Right ventricle myocardium inferior (tissue), 1 donor: ENCODE results near the gene HRAS. TPM values are rescaled to one million over a fixed set of nuclear protein-coding genes. Genes with fewer than 3 reads are reported as not detected.
A peak's percentile ranks its signal among the peaks of the same experiment; 100 is the strongest.
"Not testable (repeated sequence)": the region's sequence is repeated elsewhere in the genome, so short reads cannot be mapped to it uniquely, and the experiment has no call there.

ENCODE experiments used
- ATAC-seq: fragments of 200-7000 bp; cut with Tn5 transposase; one replicate; pipeline ENCODE4 v1.9.1; 2020; ENCODE audit warnings: mild to moderate bottlenecking, moderate library complexity
- DNase-seq: peaks from one replicate; pipeline ENCODE4 v3.0.0; 2021; ENCODE audit errors: missing footprints
- intact Hi-C: fragments of 100-400 bp; cut with DNase I; formaldehyde crosslinking; loops from one replicate; pipeline ENCODE4 v1.11.0; 2022
- long read RNA-seq: library from polyadenylated mRNA; unstranded; transcript quantifications from one replicate; pipeline ENCODE4 v2.0.0, GENCODE V29; 2021
- total RNA-seq: library from RNA; stranded (reverse); fragmentation: NEBNext Ultra II Directional; extraction: Animal tissue kit (Norgen Biotek cat#: 25700); gene quantifications from one replicate; pipeline ENCODE4 v1.2.1, GENCODE V29; 2021
- donor health status: DM: no; HTN: yes; CAD: no; lungs with severe emphysema.

HRAS gene
- 57.5 TPM for total RNA-seq
- long read RNA-seq, transcript HRAS-201 (6 exons, 894 nt): major isoform, 20 of 33 reads
- long read RNA-seq, partial matches to known transcripts: 5 of 33 reads
- long read RNA-seq, other reads (novel, unspliced or antisense): 1 of 33 reads

DNA sequence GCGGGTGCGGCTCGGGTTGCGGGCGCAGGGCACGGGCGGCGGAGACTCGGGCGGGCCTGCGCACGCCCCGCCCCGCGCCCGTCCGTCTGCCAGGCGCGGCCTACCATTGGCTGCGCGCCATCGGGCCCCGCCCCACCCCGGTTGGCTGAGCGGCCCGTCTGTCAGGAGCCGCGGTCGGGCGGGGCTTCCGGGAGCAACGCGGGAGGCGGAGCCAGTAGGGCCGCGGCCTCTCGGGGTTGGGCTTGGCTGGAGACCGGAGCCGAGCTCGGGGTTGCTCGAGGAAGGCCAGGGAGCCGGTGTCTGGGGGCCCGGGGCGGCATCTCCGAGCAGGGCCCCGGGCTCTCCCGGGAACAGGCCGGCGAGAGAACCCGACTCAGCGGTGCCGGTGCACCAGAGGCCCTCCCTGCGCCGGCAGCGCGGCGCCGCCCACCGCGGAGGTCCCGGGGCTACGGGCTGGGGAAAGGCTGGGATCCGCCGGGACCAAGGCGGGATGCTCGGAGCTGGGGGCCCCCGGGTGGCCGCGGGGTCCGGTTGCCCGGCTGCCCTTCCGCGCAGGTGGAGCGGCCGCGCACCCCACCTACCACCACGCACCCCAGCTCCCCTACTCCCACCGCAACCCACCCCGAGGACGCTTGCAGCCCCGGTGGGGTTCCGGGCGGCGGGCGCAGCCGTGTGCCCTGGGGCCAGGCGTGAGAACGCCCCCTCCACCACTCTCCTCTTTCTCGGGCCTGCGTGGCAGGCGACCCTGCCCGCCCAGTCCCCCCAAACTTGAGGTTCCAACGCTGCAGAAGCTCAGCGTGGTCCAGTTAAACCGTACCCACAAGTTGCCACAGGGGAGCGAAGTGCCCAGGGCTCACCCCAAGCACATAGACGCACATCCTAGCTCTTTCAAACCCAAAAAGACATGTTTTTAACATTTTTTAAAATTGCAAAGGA is at the start of gene HRAS:
TSS of gene HRAS (minus strand) at position 58 of the 936 bp plus-strand sequence.
- intact Hi-C loops: no loop called here
- ATAC-seq: peak; percentile 93
- DNase-seq: peak; percentile 96

- intact Hi-C loops: no loop called here
- no peak for DNase-seq
These were observed 48.9 kb upstream of the HRAS start for GRCh38 chr11:584287-584686.

DNA sequence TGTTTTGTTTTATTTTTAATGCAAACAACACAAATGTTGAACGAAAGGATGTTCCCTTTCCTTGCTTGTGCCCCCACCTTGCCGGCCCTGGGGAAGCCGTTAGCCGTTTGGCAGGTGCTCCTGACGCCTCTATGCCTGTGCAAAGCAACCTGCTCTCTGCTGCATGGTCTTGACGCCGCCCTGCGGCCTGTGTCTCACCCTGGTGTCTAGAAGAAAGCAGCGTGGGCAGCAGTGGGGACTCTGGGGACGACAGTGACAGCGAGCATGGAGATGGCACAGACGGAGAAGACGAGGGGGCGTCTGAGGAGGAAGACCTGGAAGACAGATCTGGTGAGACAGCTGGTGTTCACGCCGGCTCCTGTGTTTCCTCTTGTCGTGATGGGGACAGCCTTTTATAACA is 46.4 kb upstream of the HRAS start:
- DNase-seq: no peak
- intact Hi-C loops: no loop called here
- ATAC-seq: no peak

More at GRCh38 chr11:584287-584686, 48.9 kb upstream of the HRAS start:
- no peak for ATAC-seq

DNA sequence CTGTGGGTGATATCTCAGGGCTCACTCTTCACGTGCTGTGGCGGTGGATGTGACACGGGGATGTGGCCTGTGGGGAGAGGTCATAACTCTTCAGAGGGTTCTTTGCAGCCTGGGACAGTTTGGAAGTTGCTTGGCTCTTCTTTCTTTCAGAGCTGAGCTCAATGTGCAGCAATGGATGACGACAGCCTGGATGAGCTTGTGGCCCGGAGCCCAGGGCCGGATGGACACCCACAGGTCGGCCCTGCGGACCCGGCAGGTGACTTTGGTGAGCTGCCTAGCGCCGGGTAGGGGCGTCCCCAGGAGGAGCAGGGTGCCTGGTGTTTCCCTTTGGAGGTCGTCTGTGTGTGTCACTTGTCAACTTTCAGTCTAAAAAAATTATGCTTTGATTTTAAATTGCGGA is 46.0 kb upstream of the HRAS start:
- ATAC-seq (no peak), DNase-seq (no peak)
- intact Hi-C loops: no loop called here

GRCh38 chr11:579830-580601 is 44.6 kb upstream of the HRAS start:
- no peak for DNase-seq
- intact Hi-C loops: loop anchor here (5.0 kb wide), 1 partner anchor 32 kb away; no protein-coding TSS in a partner anchor
- no peak for ATAC-seq

DNA sequence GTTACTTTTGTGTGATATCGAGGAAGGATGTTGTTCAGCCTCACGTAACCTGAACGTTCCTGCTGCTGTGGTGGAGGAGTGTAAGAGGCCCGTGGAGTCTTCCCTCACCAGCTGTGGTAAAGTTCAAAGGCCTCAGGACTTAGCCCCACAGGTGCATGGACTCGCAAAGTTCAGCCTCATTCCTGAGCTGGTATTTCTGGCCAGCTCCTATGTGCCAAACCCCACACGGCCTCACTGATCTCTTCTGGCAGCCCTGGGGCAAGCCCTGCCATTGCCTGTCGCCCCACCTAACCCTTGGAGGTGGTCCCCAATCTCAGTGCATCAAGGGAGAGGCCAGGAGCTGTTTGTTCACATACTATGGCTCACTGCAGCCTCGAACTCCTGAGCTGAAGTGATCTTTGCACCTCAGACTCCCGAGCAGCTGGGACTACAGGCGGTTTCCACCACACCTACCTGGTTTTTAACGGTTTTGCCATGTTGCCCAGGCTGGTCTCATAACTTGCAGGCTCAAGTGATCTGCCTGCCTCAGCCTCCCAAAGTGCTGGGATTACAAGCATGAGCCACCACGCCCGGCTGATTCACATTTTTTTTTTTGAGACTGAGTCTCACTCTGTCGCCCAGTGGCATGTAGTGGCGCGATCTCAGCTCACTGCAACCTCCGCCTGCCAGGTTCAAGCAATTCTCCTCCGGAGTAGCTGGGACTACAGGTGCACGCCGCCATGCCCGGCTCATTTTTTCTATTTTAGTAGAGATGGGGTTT is 43.1 kb upstream of the HRAS start:
- DNase-seq (no peak), ATAC-seq (no peak)
- intact Hi-C loops: loop anchor here (5.0 kb wide), 1 partner anchor 34 kb away; no protein-coding TSS in a partner anchor

DNA sequence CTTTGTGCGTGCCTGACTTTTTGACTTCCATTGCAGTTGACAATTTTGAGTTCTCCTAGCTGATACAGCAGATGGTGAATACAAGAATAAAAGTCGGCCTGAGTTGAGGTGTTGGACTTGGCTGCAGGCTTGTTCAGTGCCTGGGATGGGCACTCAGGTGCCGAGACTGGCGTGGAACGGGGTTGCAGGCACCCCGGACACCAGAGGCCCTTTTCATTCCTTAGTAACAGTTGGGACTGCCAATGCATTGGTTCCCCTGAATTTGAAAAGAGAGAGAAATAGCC is 42.2 kb upstream of the HRAS start:
- ATAC-seq (no peak), DNase-seq (no peak)
- intact Hi-C loops: loop anchor here (5.0 kb wide), 1 partner anchor 35 kb away; no protein-coding TSS in a partner anchor

DNA sequence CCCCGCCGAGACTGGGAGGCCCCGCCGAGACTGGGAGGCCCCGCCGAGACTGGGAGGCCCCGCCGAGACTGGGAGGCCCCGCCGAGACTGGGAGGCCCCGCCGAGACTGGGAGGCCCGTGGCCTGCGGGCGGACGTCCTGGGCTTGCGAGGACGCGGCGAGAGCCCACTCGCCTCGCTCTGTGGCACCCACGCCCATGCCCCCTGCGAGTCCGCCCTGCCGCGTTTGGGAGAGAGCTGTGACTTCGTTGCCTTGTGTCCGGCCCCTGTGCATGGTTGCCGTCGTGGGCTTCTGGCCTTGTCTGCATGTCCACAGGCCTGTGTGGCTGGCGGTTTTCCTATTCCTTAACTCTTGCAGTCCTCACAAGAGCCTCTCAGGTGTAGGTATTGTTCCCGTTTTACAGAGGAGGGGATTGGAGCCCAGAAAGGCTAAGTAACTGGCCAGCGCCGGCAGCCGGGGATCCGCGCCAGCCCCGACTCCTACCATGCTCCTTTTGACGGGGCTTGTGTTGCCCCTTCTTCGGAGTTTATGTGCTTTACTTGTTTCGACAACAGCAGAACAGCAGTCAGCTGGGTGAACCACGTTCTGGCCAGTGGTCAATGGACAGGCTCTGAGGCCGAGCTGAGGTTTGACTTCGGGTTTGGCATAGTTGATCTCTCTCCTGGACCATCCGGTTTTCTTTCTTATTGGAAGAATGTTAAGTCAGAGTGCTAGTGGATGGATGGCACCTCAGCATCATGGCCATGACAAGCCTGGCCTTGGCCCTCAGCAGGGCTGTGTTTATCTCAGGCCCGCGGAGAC is 41.6 kb upstream of the HRAS start:
- intact Hi-C loops: loop anchor here (5.0 kb wide), 1 partner anchor 35 kb away; no protein-coding TSS in a partner anchor
- ATAC-seq (no peak), DNase-seq (no peak)

GRCh38 chr11:575996-576768 is 40.8 kb upstream of the HRAS start, which contains the start of gene PHRF1:
PHRF1 (plus strand) TSS chr11:576470; CDS start chr11:581513, 5,043 bp downstream.
- DNase-seq (peak; percentile 98), ATAC-seq (peak; percentile 94)
- intact Hi-C loops: loop anchor here (5.0 kb wide), 1 partner anchor 36 kb away; no protein-coding TSS in a partner anchor

DNA sequence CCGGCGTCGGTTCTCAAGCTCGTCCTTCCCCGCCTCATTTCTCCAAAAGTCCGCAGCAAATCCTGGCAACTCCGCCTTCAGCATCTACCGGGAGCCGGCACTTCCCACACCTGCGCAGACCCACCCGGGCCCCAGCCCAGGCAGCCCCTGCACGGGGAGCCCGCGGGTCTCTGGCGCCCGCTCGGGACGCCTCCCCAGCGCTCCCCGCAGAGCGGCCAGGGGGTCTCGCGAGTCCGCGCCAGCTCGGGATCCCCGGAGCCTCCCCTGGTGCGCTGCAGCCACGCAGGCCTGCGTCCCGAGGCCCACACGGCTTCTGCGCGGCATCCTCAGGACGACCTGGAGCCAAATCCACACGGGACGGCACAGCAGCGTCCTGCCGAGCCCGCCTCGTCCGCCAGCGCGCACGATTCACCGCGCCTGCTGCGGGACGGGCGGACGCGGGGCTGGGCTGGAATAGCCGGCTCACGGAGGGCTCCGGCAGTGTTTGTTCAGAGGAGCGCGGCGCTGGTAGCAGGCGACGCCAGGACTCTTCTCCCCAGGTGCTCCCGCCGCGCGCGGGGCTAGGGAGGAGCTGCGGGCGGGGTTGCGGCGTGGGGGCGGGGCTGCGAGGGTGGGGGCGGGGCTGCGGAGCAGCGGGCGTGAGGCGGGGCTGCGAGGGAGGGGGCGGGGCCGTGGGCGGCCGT is 40.1 kb upstream of the HRAS start:
- DNase-seq: no peak
- peak; percentile 67 for ATAC-seq
- intact Hi-C loops: loop anchor here (5.0 kb wide), 1 partner anchor 37 kb away; no protein-coding TSS in a partner anchor

GRCh38 chr11:574632-575312 is 39.4 kb upstream of the HRAS start:
- ATAC-seq: no peak
- intact Hi-C loops: loop anchor here (5.0 kb wide), 1 partner anchor 38 kb away; no protein-coding TSS in a partner anchor
- DNase-seq: peak; percentile 48

GRCh38 chr11:574031-574570 is 38.7 kb upstream of the HRAS start:
- ATAC-seq, intact Hi-C loops, DNase-seq: not testable (repeated sequence)

DNA sequence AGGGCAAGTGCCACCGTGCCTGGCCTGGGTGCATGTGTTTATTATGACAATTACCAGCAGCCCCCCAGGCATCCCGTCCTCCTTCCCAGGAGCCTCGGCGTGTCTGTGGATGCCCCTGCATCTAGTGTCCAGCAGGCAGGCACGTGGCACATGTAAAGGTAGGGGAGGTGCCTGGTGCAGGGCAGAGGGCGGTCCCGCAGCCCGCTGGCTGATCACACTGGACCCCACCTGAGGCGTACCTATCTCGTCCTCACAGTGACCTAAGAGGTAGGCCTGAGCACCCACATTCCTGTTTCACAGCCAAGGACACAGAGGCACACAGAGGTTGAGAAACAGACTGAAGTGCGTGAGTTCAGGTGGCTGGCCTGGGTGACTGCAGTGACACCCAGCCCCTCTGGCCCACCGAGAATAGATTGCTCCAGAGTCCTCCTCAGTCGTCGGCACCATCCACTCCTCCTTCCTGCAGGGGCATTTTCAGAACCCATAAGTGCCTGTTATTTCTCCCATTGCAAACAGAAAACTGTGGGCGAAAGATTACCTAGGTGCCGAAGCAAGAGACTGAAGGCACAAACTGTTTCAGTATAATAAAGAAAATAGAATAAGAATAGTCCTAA is 37.9 kb upstream of the HRAS start:
- ATAC-seq (no peak), DNase-seq (no peak)
- intact Hi-C loops: no loop called here

GRCh38 chr11:571802-572185 is 36.4 kb upstream of the HRAS start:
- intact Hi-C loops: no loop called here
- DNase-seq (no peak), ATAC-seq (no peak)

DNA sequence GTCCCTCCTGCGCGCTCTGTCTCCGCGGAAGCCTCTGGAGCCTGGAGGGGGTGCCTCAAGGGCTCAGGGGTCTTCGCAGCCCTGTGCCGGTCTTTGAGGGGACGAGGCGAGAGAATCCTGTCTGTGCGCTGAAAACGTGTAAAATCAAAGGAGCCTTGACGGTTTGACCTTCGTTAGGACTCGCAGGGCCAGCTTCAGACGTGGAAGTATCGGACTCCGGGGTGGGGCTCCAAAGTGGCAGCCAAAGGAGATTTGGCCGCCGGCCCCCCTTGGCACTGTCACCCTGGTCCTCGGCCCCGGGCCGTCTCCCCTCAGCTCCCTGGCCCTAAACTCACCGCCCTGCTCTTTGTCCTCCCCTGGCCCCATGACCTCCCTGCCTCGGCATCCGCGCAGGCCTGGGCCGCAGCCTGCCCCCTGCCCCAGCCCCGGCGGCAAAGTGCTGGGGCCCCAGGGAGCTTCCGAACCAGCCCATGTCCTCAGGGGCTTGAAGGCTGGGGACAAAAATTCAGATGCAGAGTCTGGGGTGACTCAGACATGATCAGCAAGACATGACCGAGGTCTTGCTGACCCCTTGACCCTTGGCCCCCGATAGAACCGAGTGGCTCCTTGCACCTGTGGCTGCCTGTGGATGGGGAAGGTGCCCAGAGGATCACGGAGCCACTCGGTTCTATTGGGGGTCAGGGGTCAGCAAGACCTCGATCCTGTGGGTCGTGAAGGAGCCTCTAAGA is 33.9 kb upstream of the HRAS start:
- ATAC-seq (peak; percentile 49), DNase-seq (no peak)
- intact Hi-C loops: no loop called here
